Stimulated activated CD8-positive, alpha-beta memory T cell treated with anti-CD3 and anti-CD28 coated beads, Interleukin-12 subunit alpha, Interleukin-12 subunit beta, amount 100 ng/mL, for 24 hours (primary cell): Measurements from ENCODE around the gene BEGAIN.

Experiments used
- DNase-seq: peaks from one replicate; pipeline ENCODE4 v3.0.0-alpha.2; 2020; ENCODE audit errors: extremely low read depth

Gene BEGAIN

GRCh38 chr14:100567877-100568163 is 19.4 kb downstream of the BEGAIN start:
- no peak for DNase-seq

GRCh38 chr14:100567009-100567876 is 20.0 kb downstream of the BEGAIN start:
- no peak for DNase-seq

GRCh38 chr14:100566586-100566985 is 20.6 kb downstream of the BEGAIN start:
- no peak for DNase-seq

- no peak for DNase-seq
Measured at GRCh38 chr14:100566119-100566518, 21.1 kb downstream of the BEGAIN start.

GRCh38 chr14:100565650-100566049 is 21.6 kb downstream of the BEGAIN start:
- DNase-seq, result no peak

GRCh38 chr14:100564512-100564911 is 22.7 kb downstream of the BEGAIN start:
- no peak for DNase-seq

- DNase-seq, result no peak
Measured at GRCh38 chr14:100562751-100563150, 24.5 kb downstream of the BEGAIN start.

GRCh38 chr14:100561005-100561404 is 26.2 kb downstream of the BEGAIN start:
- no peak for DNase-seq

- DNase-seq, result no peak
Measured at GRCh38 chr14:100560471-100560870, 26.7 kb downstream of the BEGAIN start.

GRCh38 chr14:100559455-100559854 is 27.8 kb downstream of the BEGAIN start:
- no peak for DNase-seq

GRCh38 chr14:100558966-100559365 is 28.3 kb downstream of the BEGAIN start:
- DNase-seq, result no peak

GRCh38 chr14:100558226-100558625 is 29.0 kb downstream of the BEGAIN start:
- no peak for DNase-seq

- no peak for DNase-seq
Measured at GRCh38 chr14:100557658-100558057, 29.6 kb downstream of the BEGAIN start.

GRCh38 chr14:100556936-100557505 is 30.2 kb downstream of the BEGAIN start:
- no peak for DNase-seq

GRCh38 chr14:100556140-100556475 is 31.1 kb downstream of the BEGAIN start:
- no peak for DNase-seq

GRCh38 chr14:100555436-100556139 is 31.6 kb downstream of the BEGAIN start:
- no peak for DNase-seq

- no peak for DNase-seq
Measured at GRCh38 chr14:100554696-100555320, 32.4 kb downstream of the BEGAIN start.

- no peak for DNase-seq
Measured at GRCh38 chr14:100554082-100554677, 33.0 kb downstream of the BEGAIN start.

- no peak for DNase-seq
Measured at GRCh38 chr14:100553471-100553870, 33.7 kb downstream of the BEGAIN start.

- no peak for DNase-seq
Measured at GRCh38 chr14:100552524-100553125, 34.6 kb downstream of the BEGAIN start.

GRCh38 chr14:100551056-100551455 is 36.2 kb downstream of the BEGAIN start:
- no peak for DNase-seq
